ENCODE measurements around the gene NKAIN1.
"Not testable (repeated sequence)": the region's sequence is repeated elsewhere in the genome, so short reads cannot be mapped to it uniquely, and the experiment has no call there.

NKAIN1 gene

GRCh38 chr1:31148409-31148808, 91.3 kb downstream of the NKAIN1 start:
- no peak for DNase-seq

- DNase-seq = no peak
Measured at GRCh38 chr1:31145648-31146047, 94.0 kb downstream of the NKAIN1 start.

GRCh38 chr1:31144442-31144841, 95.2 kb downstream of the NKAIN1 start:
- no peak for DNase-seq

- no peak for DNase-seq
Measured at GRCh38 chr1:31143455-31143854, 96.2 kb downstream of the NKAIN1 start.

GRCh38 chr1:31142406-31142805, 97.3 kb downstream of the NKAIN1 start:
- DNase-seq = no peak

- no peak for DNase-seq
Measured at GRCh38 chr1:31140299-31140698, 99.4 kb downstream of the NKAIN1 start.

GRCh38 chr1:31138797-31139521, 100.7 kb downstream of the NKAIN1 start:
- DNase-seq = not testable (repeated sequence)

GRCh38 chr1:31137873-31138272, 101.8 kb downstream of the NKAIN1 start:
- not testable (repeated sequence) for DNase-seq

- no peak for DNase-seq
Measured at GRCh38 chr1:31135973-31136600, 103.6 kb downstream of the NKAIN1 start.

GRCh38 chr1:31133368-31133767, 106.3 kb downstream of the NKAIN1 start:
- no peak for DNase-seq

All from DMS53 (cell line).